NCI-H2227 (cell line): ENCODE results near the gene TMEM50A.
"Not testable (repeated sequence)": the region's sequence is repeated elsewhere in the genome, so short reads cannot be mapped to it uniquely, and the experiment has no call there.

ENCODE experiments used
- DNase-seq: peaks from one replicate; lab custom pipeline; 2025; ENCODE audit not compliant: unreplicated experiment; lab: John Stamatoyannopoulos, UW

The TMEM50A gene

DNA sequence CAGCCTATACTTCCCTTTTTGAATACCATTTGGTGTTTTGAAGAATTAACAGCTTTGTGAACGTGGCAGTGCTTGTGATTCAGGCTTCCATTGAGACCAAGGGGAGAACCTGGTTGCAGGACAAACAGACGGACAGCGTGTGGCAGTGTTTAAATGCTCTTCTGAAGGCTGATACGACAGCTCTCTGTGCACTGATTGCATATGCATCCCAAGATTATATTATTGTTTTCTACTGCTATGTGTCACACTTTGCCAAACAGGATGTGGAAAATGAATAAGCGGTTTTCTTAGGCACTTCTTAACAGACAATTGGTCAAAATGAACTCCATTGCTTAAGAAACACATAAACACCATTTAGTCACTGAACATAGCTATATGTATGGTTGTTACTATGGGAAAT is 8.2 kb upstream of the TMEM50A start:
- DNase-seq, result not testable (repeated sequence)

GRCh38 chr1:25336922-25337354 is 1.2 kb upstream of the TMEM50A start:
- DNase-seq, result not testable (repeated sequence)

- DNase-seq, result not testable (repeated sequence)
Measured at GRCh38 chr1:25337483-25338187, 499 bp upstream of the TMEM50A start.

GRCh38 chr1:25338986-25339385 is 852 bp downstream of the TMEM50A start:
- no peak for DNase-seq

DNA sequence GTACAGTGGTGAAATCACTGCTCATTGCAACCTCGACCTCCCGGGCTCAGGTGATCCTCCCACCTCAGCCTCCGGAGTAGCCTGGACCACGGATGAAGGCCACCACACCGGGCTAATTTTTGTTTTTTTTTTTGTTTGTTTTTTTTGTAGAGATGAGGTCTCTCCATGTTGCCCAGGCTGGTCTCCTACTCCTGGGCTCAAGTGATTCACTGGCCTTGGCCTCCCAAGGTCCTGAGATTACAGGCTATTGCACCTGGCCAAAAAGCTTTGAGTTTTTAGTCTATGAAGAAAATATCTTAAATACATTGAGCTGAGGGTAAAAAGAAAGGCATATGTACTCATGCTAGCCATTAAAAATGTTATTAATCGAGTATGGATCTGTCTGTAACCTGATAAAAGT is 3.6 kb downstream of the TMEM50A start:
- no peak for DNase-seq

- no peak for DNase-seq
Measured at GRCh38 chr1:25342846-25343245, 4.7 kb downstream of the TMEM50A start.

DNA sequence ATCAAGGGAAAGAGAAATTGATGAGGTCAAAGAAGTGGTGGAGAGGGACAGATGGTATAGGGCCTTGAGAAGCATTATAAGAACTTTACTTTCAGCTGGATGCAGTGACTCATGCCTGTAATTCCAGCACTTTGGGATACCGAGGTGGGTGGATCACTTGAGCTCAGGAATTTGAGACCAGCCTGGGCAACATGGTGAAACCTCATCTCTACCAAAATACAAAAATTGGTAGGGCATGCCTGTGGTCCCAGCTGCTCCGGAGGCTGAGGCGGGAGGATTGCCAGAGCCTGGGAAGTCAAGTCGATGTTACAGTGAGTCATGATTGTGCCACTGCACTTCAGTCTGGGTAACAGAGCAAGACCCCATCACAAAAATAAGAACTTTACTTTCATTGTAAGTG is 5.7 kb downstream of the TMEM50A start:
- no peak for DNase-seq

GRCh38 chr1:25347556-25347955 is 9.4 kb downstream of the TMEM50A start:
- no peak for DNase-seq

GRCh38 chr1:25349606-25350005 is 11.5 kb downstream of the TMEM50A start:
- no peak for DNase-seq

DNA sequence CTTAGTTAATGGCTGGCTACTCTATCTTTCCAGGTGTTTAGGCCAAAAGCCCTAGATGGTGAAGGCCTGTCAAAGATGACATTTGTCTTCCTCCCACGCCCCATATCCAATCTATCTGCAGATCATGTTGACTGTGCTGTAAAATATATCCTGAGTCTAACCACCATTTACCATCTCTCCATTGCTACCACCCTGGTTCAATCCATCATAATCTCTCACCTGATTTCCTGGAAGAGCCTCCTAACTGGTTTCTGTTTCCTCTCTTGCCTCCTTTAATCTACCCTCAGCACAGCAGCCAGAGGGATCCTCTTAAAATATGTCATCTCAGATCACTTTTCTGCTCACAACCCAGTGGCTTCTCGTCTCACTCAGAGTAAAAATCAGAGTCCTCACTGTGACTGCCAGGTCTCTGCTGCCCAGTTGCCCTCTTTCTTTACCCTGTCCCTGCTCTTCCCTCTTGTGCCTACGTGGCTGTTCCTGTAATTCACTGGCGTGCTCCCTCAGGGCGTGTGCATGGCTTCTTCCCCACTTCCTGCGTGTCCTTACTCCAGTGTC is 17.8 kb downstream of the TMEM50A start:
- no peak for DNase-seq

GRCh38 chr1:25356441-25356840 is 18.3 kb downstream of the TMEM50A start:
- no peak for DNase-seq

DNA sequence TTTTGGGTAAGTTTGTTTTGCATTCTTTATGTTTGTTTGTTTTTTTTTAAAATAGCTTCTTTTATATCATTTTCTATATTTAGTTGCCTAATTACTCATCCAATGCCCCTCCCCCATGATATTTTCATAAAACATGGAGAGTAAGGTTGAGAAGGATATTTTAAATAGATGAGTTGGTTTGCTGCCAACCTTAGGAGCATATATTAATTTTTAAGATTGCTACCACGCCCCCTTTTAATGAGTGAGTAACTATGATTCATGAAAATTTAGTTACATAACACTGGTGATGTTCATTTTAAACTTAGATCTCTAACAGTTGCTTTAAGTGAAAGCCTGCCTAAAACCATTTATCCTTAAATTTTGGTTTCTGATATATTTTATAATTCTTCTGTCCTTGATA is 18.7 kb downstream of the TMEM50A start:
- no peak for DNase-seq

GRCh38 chr1:25360596-25361581 is 22.8 kb downstream of the TMEM50A start:
- DNase-seq, result no peak

GRCh38 chr1:25361901-25362300 is 23.8 kb downstream of the TMEM50A start:
- DNase-seq, result no peak

- DNase-seq, result not testable (repeated sequence)
Measured at GRCh38 chr1:25362634-25363559, 24.8 kb downstream of the TMEM50A start.

DNA sequence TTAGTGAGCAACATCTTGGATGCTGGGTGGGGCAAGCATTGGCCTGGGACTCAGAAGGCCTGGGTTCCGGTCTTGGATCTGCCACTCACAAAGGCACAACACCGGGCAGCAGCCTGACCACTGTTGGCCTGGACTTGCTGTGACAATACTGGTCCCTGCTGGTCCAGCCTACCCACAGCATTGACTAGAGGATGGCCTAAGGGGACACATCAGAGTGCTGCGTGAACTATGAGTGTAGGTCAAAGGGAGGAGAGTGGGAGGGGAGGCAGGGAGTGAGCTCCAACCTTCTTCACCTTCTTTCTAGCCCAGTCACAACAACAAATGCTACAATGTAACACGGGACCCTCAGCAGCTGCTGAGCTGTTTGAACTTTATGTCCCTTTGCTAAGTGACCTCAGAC is 31.1 kb downstream of the TMEM50A start:
- no peak for DNase-seq

DNA sequence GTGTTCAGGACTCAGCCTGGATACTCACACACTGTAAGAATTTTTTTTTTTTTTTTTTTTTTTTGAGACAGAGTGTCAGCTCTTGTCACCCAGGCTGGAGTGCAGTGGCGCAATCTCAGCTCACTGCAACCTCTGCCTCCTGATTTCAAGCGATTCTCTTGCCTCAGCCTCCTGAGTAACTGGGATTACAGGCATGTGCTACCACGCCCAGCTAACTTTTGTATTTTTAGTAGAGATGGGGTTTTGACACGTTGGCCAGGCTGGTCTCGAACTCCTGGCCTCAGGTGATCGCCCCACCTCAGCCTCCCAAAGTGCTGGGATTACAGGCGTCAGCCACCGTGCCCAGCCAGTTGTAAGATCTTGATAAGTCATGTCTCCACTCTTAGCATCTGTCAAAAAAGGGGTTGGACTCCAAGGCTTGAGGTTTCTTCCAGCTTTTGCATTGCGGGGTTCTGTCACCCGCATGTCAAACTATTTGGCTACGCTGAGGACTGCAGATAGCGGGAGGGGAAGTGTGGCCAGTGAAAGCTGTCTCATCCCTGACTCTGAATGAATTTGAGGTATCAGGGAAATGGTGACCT is 31.6 kb downstream of the TMEM50A start:
- DNase-seq, result not testable (repeated sequence)

DNA sequence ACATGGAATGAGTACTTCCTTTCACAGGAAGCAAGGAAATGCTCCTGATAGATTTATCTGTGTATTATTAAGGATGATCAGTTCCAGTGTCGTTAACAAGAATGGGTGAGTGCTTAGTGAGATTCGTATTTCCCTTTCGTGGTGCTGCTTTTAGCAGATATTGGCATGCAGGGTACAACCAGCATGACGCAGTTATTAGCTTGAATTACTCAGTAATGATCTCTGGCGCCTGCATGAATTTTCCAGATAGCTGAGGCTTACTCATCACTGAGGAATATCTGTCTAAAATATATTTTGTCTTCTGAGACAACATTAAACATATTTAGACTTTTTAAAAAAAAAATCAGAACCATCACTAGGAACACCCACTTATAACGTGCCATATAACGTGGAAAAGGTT is 33.6 kb downstream of the TMEM50A start:
- not testable (repeated sequence) for DNase-seq

GRCh38 chr1:25378367-25378766 is 40.2 kb downstream of the TMEM50A start:
- not testable (repeated sequence) for DNase-seq

GRCh38 chr1:25382543-25382942 is 44.4 kb downstream of the TMEM50A start:
- not testable (repeated sequence) for DNase-seq
